PC-3 (cell line): ENCODE data around the gene CAB39L.

Experiments
- CTCF ChIP-seq: fragments of 300-600 bp; sonication (generic); conservative IDR thresholded peaks from 2 replicates; pipeline ENCODE4 v1.5.1; 2017; ENCODE audit warnings: antibody characterized with exemption, low read depth, mild to moderate bottlenecking, low read length
- EZH2 ChIP-seq: fragments of 300-600 bp; sonication (generic); IDR thresholded peaks from one replicate; pipeline ENCODE4 v1.6.1; 2017; ENCODE audit warnings: antibody characterized with exemption, mild to moderate bottlenecking, low read length; ENCODE audit not compliant: unreplicated experiment

DNA sequence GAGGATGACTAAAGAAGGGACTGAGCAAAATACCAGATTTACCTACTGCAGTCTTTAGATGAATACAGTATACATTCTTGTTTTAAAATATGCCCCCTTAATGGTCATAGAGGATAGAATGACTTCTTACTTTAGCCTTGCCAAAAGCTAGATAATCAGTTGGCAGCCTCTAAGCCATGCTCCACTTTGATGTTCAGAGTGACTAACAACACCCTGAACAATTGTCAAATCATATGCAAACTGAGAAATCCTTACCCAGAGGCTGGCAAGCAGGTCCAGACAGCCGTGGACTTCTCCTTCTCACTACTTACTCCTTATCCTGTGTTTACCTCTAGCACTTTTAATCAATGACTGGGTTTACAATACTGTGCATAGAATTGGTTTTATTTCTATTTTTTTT is 28.3 kb upstream of the CAB39L start:
- TF ChIP-seq CTCF, result no peak
- TF ChIP-seq EZH2, result no peak
